WI38 (cell line): ENCODE data around the gene EVX1.

Experiments
- H3K4me3 ChIP-seq: 2 replicates; pipeline ENCODE4 v1.5.1; 2011; ENCODE audit warnings: low read depth, mild to moderate bottlenecking, control low read depth, low read length
- CTCF ChIP-seq: IDR thresholded peaks from 2 replicates; pipeline ENCODE4 v1.5.1; 2012; ENCODE audit warnings: low read depth, mild to moderate bottlenecking, control low read depth, low read length

Gene EVX1

GRCh38 chr7:27254625-27255024 lies 12.0 kb downstream of the EVX1 start:
- H3K4me3 ChIP-seq, result no peak overlapping the region

GRCh38 chr7:27260211-27260610 lies 17.6 kb downstream of the EVX1 start:
- TF ChIP-seq CTCF, result no peak
- no peak overlapping the region for H3K4me3 ChIP-seq

More at GRCh38 chr7:27254625-27255024, 12.0 kb downstream of the EVX1 start:
- TF ChIP-seq CTCF, result no peak

GRCh38 chr7:27262121-27262520 lies 19.5 kb downstream of the EVX1 start:
- TF ChIP-seq CTCF, result no peak
- H3K4me3 ChIP-seq, result no peak overlapping the region

DNA sequence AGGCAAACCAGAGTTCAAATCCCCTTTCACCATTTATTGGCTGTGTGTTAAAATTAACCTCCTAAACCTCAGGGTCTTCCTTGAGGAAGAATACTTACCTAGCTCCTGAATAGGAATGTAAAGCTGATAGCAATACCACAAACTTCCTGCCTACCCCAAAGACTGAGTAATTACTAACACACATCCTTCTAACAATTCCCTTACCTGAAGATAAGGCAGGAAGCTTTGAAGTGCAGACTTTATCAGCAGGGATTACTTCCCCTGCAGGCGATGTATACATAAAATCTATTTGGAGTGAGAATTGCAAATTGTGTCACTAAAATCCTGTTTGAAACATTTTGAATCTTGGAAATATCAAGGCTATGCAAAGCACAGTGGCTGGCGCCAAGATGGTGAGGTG lies 21.2 kb downstream of the EVX1 start:
- no peak for TF ChIP-seq CTCF

GRCh38 chr7:27269455-27269854 lies 26.9 kb downstream of the EVX1 start:
- TF ChIP-seq CTCF, result no peak
- no peak overlapping the region for H3K4me3 ChIP-seq

More for the DNA sequence above, 21.2 kb downstream of the EVX1 start:
- no peak overlapping the region for H3K4me3 ChIP-seq

GRCh38 chr7:27271384-27271783 lies 28.8 kb downstream of the EVX1 start:
- TF ChIP-seq CTCF, result no peak
- no peak overlapping the region for H3K4me3 ChIP-seq

GRCh38 chr7:27277628-27278027 lies 35.0 kb downstream of the EVX1 start:
- TF ChIP-seq CTCF, result no peak
- no peak overlapping the region for H3K4me3 ChIP-seq
